ENCODE measurements around the gene NCR3LG1.

NCR3LG1 gene

GRCh38 chr11:17369684-17370243, 18.2 kb downstream of the NCR3LG1 start:
- TF ChIP-seq TAF1 (IDR thresholded peaks at IDR 0.05; ENCODE audit: borderline replicate concordance, insufficient read depth, low read length) (no peak), POLR2AphosphoS5 (IDR thresholded peaks at IDR 0.05; ENCODE audit: low read depth, low read length) (no peak), FOXP2 (optimal IDR thresholded peaks at IDR 0.05; ENCODE audit: borderline replicate concordance, extremely low read depth, extremely low read length, insufficient read depth) (no peak), SIN3A (IDR thresholded peaks at IDR 0.05; ENCODE audit: borderline replicate concordance, insufficient read depth, low read length) (no peak), REST (IDR thresholded peaks at IDR 0.05; ENCODE audit: insufficient read depth in 1 of 2, low read depth in 2 of 2, low read length in 2 of 2) (no peak)

- no peak for TF ChIP-seq POLR2AphosphoS5 (IDR thresholded peaks at IDR 0.05; ENCODE audit: low read depth, low read length)
- TF ChIP-seq FOXP2 (optimal IDR thresholded peaks at IDR 0.05; ENCODE audit: borderline replicate concordance, extremely low read depth, extremely low read length, insufficient read depth), result no peak
- TF ChIP-seq SIN3A (IDR thresholded peaks at IDR 0.05; ENCODE audit: borderline replicate concordance, insufficient read depth, low read length), result no peak
- TF ChIP-seq REST (IDR thresholded peaks at IDR 0.05; ENCODE audit: insufficient read depth in 1 of 2, low read depth in 2 of 2, low read length in 2 of 2), result no peak
Observed at GRCh38 chr11:17371614-17372013, 20.0 kb downstream of the NCR3LG1 start.

- TF ChIP-seq POLR2AphosphoS5 (IDR thresholded peaks at IDR 0.05; ENCODE audit: low read depth, low read length) (no peak), TAF1 (IDR thresholded peaks at IDR 0.05; ENCODE audit: borderline replicate concordance, insufficient read depth, low read length) (no peak), FOXP2 (optimal IDR thresholded peaks at IDR 0.05; ENCODE audit: borderline replicate concordance, extremely low read depth, extremely low read length, insufficient read depth) (no peak), REST (IDR thresholded peaks at IDR 0.05; ENCODE audit: insufficient read depth in 1 of 2, low read depth in 2 of 2, low read length in 2 of 2) (no peak), SIN3A (IDR thresholded peaks at IDR 0.05; ENCODE audit: borderline replicate concordance, insufficient read depth, low read length) (no peak)
Observed at GRCh38 chr11:17375547-17375946, 23.9 kb downstream of the NCR3LG1 start.

- TF ChIP-seq FOXP2 (optimal IDR thresholded peaks at IDR 0.05; ENCODE audit: borderline replicate concordance, extremely low read depth, extremely low read length, insufficient read depth) (no peak), POLR2AphosphoS5 (IDR thresholded peaks at IDR 0.05; ENCODE audit: low read depth, low read length) (no peak), SIN3A (IDR thresholded peaks at IDR 0.05; ENCODE audit: borderline replicate concordance, insufficient read depth, low read length) (no peak), TAF1 (IDR thresholded peaks at IDR 0.05; ENCODE audit: borderline replicate concordance, insufficient read depth, low read length) (no peak), REST (IDR thresholded peaks at IDR 0.05; ENCODE audit: insufficient read depth in 1 of 2, low read depth in 2 of 2, low read length in 2 of 2) (no peak)
Observed at GRCh38 chr11:17376493-17376892, 24.9 kb downstream of the NCR3LG1 start.

GRCh38 chr11:17378655-17379054, 27.1 kb downstream of the NCR3LG1 start:
- TF ChIP-seq TAF1 (IDR thresholded peaks at IDR 0.05; ENCODE audit: borderline replicate concordance, insufficient read depth, low read length), result no peak
- TF ChIP-seq POLR2AphosphoS5 (IDR thresholded peaks at IDR 0.05; ENCODE audit: low read depth, low read length), result no peak
- no peak for TF ChIP-seq REST (IDR thresholded peaks at IDR 0.05; ENCODE audit: insufficient read depth in 1 of 2, low read depth in 2 of 2, low read length in 2 of 2)
- no peak for TF ChIP-seq FOXP2 (optimal IDR thresholded peaks at IDR 0.05; ENCODE audit: borderline replicate concordance, extremely low read depth, extremely low read length, insufficient read depth)
- no peak for TF ChIP-seq SIN3A (IDR thresholded peaks at IDR 0.05; ENCODE audit: borderline replicate concordance, insufficient read depth, low read length)
